ENCODE results near the gene DGKH. TPM values are rescaled to one million over a fixed set of nuclear protein-coding genes. Genes with fewer than 3 reads are reported as not detected.

The DGKH gene
- total RNA-seq, 1 experiment from 2014 or later, result 7.3 TPM

DNA sequence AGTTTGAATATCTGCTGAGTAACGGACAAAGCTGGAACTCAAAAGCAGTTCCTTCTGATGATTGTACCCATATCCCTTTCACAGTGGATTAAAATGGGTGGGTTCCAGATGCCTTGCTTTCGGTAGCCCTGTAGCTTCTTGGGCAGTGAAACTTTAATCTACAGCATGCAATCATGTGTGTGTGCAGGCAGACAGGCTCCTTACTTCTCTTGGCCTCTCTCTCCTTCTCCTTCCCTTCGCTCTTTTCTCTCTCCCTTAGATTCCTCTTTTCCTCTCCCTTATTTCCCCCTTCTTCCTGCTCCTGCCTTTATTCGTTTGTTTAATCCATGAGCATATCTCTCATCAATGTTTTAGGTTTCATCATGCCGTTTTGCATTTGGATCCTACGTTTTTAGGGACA lies 8.1 kb downstream of the DGKH start:
- Histone ChIP-seq H4K20me1 (ENCODE audit: insufficient read depth, low read depth, low read length) (peaks cover 8% of the 10 kb centered on the region), H3K79me2 (ENCODE audit: low read length) (no peaks in the 10 kb centered on the region), H3K36me3 (ENCODE audit: insufficient read depth, low read length) (no peaks in the 10 kb centered on the region), H3K9ac (ENCODE audit: low read length) (no peak overlapping the region), H3K27me3 (ENCODE audit: low read length) (no peaks in the 10 kb centered on the region), H3K4me3 (ENCODE audit: low read length) (no peak overlapping the region), H3K9me2 (replicated peaks; ENCODE audit: insufficient read depth, low read length) (no peaks in the 10 kb centered on the region), H3K4me1 (ENCODE audit: low read length) (peaks cover 4% of the 10 kb centered on the region), H3K4me2 (ENCODE audit: low read depth, low read length, poor library complexity, severe bottlenecking) (no peak overlapping the region), H2AFZ (ENCODE audit: low read length) (no peak overlapping the region), H3K27ac (ENCODE audit: low read length) (no peak overlapping the region), H3K9me3 (ENCODE audit: low read length) (no peaks in the 10 kb centered on the region)
- DNase-seq, result no peak

DNA sequence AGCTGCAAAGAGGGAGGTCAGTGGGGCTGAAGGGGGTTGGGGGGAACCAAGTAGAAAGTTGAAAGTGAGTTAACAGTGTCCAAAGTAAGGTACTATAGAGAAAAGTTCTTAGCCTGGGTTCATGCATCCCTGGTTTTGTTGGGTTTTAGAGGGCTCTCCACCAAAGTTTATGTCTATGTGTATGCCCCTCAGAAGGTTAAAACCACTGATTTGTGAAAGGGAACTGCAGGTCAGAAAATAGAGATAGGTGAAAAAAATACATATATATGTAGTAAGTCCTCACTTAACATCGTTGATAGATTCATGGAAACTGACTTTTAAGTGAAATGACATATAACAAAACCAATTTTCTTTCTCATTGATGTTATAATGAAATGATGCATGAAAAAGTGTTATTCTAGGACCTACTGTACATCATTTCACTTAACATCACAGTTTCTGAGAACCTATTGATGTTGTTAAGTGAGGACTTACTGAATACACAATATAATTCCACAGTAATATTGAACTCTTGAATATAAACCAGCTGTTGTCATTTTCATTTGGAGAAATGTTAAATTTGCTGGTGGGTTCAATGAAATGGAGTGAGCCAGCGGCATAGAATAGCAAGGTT lies 9.6 kb downstream of the DGKH start:
- no peaks in the 10 kb centered on the region for H3K9me2 ChIP-seq (replicated peaks; ENCODE audit: insufficient read depth, low read length)
- no peaks in the 10 kb centered on the region for H3K27me3 ChIP-seq (ENCODE audit: low read length)
- no peak overlapping the region for H3K4me2 ChIP-seq (ENCODE audit: low read depth, low read length, poor library complexity, severe bottlenecking)
- H3K79me2 ChIP-seq (ENCODE audit: low read length), result no peaks in the 10 kb centered on the region
- H3K4me1 ChIP-seq (ENCODE audit: low read length), result peaks cover 5% of the 10 kb centered on the region
- no peaks in the 10 kb centered on the region for H3K36me3 ChIP-seq (ENCODE audit: insufficient read depth, low read length)
- H3K4me3 ChIP-seq (ENCODE audit: low read length), result no peak overlapping the region
- H3K9ac ChIP-seq (ENCODE audit: low read length), result no peak overlapping the region
- H4K20me1 ChIP-seq (ENCODE audit: insufficient read depth, low read depth, low read length), result peaks cover 8% of the 10 kb centered on the region
- DNase-seq, result no peak
- H2AFZ ChIP-seq (ENCODE audit: low read length), result no peak overlapping the region
- H3K27ac ChIP-seq (ENCODE audit: low read length), result no peak overlapping the region
- H3K9me3 ChIP-seq (ENCODE audit: low read length), result no peaks in the 10 kb centered on the region

DNA sequence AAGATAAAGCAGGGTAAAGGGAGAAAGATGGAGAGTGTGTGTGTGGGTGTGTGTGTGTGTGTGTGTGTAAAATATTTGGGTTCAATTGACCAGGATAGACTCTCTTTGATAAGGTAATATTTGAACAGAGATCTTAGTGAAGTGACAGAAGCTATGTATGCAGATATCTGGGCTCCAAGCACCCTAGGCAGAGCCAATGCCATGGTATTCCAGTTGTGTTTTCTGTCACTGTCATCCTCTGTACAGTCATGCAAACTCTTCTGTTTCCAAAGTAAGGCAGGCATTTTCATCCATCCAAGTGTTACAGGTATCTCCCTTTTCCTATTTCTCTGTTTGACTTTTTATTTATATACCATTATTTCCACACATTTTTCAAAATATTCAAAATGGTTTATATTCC lies 13.5 kb downstream of the DGKH start:
- Histone ChIP-seq H3K9me3 (ENCODE audit: low read length) (no peaks in the 10 kb centered on the region), H3K4me3 (ENCODE audit: low read length) (no peak overlapping the region), H4K20me1 (ENCODE audit: insufficient read depth, low read depth, low read length) (no peaks in the 10 kb centered on the region; the same call in none of the 2 replicates), H3K79me2 (ENCODE audit: low read length) (no peaks in the 10 kb centered on the region), H3K27ac (ENCODE audit: low read length) (no peak overlapping the region), H2AFZ (ENCODE audit: low read length) (no peak overlapping the region), H3K36me3 (ENCODE audit: insufficient read depth, low read length) (no peaks in the 10 kb centered on the region), H3K4me1 (ENCODE audit: low read length) (peaks cover 5% of the 10 kb centered on the region), H3K9ac (ENCODE audit: low read length) (no peak overlapping the region), H3K27me3 (ENCODE audit: low read length) (no peaks in the 10 kb centered on the region), H3K4me2 (ENCODE audit: low read depth, low read length, poor library complexity, severe bottlenecking) (no peak overlapping the region), H3K9me2 (replicated peaks; ENCODE audit: insufficient read depth, low read length) (no peaks in the 10 kb centered on the region)
- no peak for DNase-seq

DNA sequence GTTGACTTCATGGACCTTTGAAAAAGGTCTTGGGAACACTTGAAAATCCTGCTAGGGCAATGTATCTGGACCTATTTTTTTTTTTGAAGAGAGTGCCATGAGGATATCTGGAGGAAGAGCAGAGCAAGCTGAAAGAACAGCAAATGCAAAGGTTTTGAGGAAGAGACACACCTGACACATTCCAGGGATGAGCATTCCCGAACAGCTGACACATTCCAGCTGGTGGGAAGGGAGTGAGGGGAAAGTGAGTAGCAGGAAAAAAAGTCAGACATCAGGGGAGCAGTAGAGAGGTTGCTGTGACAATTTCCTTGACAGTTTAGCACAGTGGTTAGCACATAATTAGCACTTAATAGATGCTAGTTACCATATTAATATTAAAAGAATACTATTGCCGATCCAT lies 14.7 kb downstream of the DGKH start:
- no peak overlapping the region for H3K4me2 ChIP-seq (ENCODE audit: low read depth, low read length, poor library complexity, severe bottlenecking)

DNA sequence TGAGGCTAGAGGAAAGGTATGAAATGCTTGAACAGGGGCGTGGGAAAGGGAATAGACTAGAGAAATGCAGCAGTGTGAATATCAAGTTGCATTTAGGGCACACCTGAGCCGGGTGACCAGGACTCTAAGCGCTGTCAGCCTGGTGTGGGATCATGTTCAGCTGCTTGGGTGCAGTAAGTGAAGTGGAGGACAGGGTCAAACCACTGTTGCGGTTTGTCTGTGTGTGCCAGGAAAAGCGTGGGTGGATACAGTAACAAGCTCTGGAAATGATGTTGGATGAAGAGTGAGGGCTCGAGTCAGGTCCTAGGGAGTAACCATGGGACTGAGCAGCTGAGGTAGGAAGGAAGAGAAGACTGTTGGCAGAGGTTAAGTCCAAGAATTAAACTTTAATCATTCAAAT lies 15.8 kb downstream of the DGKH start:
- Histone ChIP-seq H3K4me1 (ENCODE audit: low read length) (peaks cover 5% of the 10 kb centered on the region), H3K9me2 (replicated peaks; ENCODE audit: insufficient read depth, low read length) (no peaks in the 10 kb centered on the region), H3K27me3 (ENCODE audit: low read length) (no peaks in the 10 kb centered on the region), H3K9me3 (ENCODE audit: low read length) (no peaks in the 10 kb centered on the region), H2AFZ (ENCODE audit: low read length) (no peak overlapping the region), H3K36me3 (ENCODE audit: insufficient read depth, low read length) (no peaks in the 10 kb centered on the region), H3K27ac (ENCODE audit: low read length) (no peak overlapping the region), H3K4me3 (ENCODE audit: low read length) (no peak overlapping the region), H4K20me1 (ENCODE audit: insufficient read depth, low read depth, low read length) (no peaks in the 10 kb centered on the region; the same call in 1 of the 2 replicates), H3K4me2 (ENCODE audit: low read depth, low read length, poor library complexity, severe bottlenecking) (no peak overlapping the region), H3K79me2 (ENCODE audit: low read length) (no peaks in the 10 kb centered on the region), H3K9ac (ENCODE audit: low read length) (no peak overlapping the region)
- DNase-seq, result no peak

More for the DNA sequence above, 14.7 kb downstream of the DGKH start:
- no peaks in the 10 kb centered on the region for H3K79me2 ChIP-seq (ENCODE audit: low read length)
- H4K20me1 ChIP-seq (ENCODE audit: insufficient read depth, low read depth, low read length), result no peaks in the 10 kb centered on the region; the same call in 1 of the 2 replicates
- H3K36me3 ChIP-seq (ENCODE audit: insufficient read depth, low read length), result no peaks in the 10 kb centered on the region
- no peaks in the 10 kb centered on the region for H3K27me3 ChIP-seq (ENCODE audit: low read length)
- H3K4me1 ChIP-seq (ENCODE audit: low read length), result peaks cover 5% of the 10 kb centered on the region
- H3K9me2 ChIP-seq (replicated peaks; ENCODE audit: insufficient read depth, low read length), result no peaks in the 10 kb centered on the region
- no peak overlapping the region for H2AFZ ChIP-seq (ENCODE audit: low read length)
- no peak overlapping the region for H3K9ac ChIP-seq (ENCODE audit: low read length)
- H3K4me3 ChIP-seq (ENCODE audit: low read length), result no peak overlapping the region
- no peak for DNase-seq
- H3K27ac ChIP-seq (ENCODE audit: low read length), result no peak overlapping the region
- H3K9me3 ChIP-seq (ENCODE audit: low read length), result no peaks in the 10 kb centered on the region

DNA sequence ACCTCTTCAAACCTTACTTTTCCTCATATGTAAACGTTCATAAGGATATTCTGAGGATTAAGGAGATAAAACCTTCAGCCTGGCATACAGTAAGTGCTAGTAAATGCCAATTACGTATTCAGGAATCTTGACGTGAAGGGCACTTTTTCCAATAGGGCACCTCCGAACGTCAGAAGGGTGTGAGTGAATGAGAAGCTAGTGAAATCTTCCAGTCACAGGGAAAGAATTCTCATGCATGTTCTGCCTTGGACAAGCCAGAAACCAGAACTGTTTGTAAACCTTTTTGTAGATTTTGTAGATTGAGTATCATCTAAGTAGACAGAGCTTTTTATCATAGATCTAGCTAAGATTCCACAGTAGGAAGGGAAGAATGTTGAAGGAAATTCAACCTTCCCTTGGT lies 16.5 kb downstream of the DGKH start:
- Histone ChIP-seq H3K9me3 (ENCODE audit: low read length) (no peaks in the 10 kb centered on the region), H3K79me2 (ENCODE audit: low read length) (no peaks in the 10 kb centered on the region), H4K20me1 (ENCODE audit: insufficient read depth, low read depth, low read length) (no peaks in the 10 kb centered on the region; the same call in 1 of the 2 replicates), H3K36me3 (ENCODE audit: insufficient read depth, low read length) (no peaks in the 10 kb centered on the region), H3K4me3 (ENCODE audit: low read length) (no peak overlapping the region), H3K9me2 (replicated peaks; ENCODE audit: insufficient read depth, low read length) (no peaks in the 10 kb centered on the region), H3K9ac (ENCODE audit: low read length) (no peak overlapping the region), H2AFZ (ENCODE audit: low read length) (no peak overlapping the region), H3K27me3 (ENCODE audit: low read length) (no peaks in the 10 kb centered on the region), H3K4me1 (ENCODE audit: low read length) (peaks cover 5% of the 10 kb centered on the region), H3K4me2 (ENCODE audit: low read depth, low read length, poor library complexity, severe bottlenecking) (no peak overlapping the region), H3K27ac (ENCODE audit: low read length) (no peak overlapping the region)
- no peak for DNase-seq

DNA sequence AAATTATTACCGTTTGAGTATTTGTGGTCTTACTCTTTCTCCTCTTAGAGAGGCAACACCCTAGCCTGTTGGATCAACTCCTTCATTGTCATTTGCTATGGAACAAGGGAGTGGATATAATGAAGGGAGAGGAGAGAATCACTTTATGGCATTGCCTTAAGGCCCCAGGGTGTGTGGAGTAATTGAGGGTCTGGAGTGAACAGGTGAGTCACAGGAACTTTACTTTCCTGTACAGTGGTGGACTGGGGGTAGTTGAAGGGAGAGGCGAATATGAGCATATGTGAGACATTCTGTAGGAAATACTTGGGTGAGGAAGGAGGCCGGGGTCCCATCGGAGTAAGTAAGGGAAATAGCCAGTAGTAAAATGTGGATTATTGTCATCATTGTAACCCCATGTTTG lies 17.0 kb downstream of the DGKH start:
- Histone ChIP-seq H2AFZ (ENCODE audit: low read length) (no peak overlapping the region), H3K36me3 (ENCODE audit: insufficient read depth, low read length) (no peaks in the 10 kb centered on the region), H3K4me1 (ENCODE audit: low read length) (peaks cover 5% of the 10 kb centered on the region), H4K20me1 (ENCODE audit: insufficient read depth, low read depth, low read length) (no peaks in the 10 kb centered on the region; the same call in 1 of the 2 replicates), H3K4me2 (ENCODE audit: low read depth, low read length, poor library complexity, severe bottlenecking) (no peak overlapping the region), H3K27ac (ENCODE audit: low read length) (no peak overlapping the region), H3K9me3 (ENCODE audit: low read length) (no peaks in the 10 kb centered on the region), H3K79me2 (ENCODE audit: low read length) (no peaks in the 10 kb centered on the region), H3K9ac (ENCODE audit: low read length) (no peak overlapping the region), H3K4me3 (ENCODE audit: low read length) (no peak overlapping the region), H3K27me3 (ENCODE audit: low read length) (no peaks in the 10 kb centered on the region), H3K9me2 (replicated peaks; ENCODE audit: insufficient read depth, low read length) (no peaks in the 10 kb centered on the region)
- DNase-seq, result no peak

DNA sequence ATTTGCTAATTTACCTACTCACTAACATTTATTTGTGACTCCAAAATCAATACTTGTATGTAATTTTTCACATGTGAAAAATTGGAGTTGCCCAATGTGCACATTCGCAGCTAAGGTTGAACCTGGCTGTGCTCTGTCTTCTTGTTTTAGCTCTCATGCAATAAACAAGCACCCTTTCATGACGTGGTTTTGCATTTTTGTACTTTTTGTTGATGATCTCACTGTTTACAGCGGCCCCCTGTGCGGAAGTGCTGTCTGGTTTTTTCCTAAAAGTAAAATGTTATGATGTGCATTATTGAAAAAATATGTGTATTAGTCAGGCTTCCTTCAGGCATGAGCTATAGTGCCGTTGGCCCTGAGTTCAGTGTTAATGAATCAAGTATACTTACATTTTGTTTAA lies 18.1 kb downstream of the DGKH start:
- Histone ChIP-seq H3K9ac (ENCODE audit: low read length) (no peak overlapping the region), H3K4me2 (ENCODE audit: low read depth, low read length, poor library complexity, severe bottlenecking) (no peak overlapping the region)

More for the DNA sequence above, 18.1 kb downstream of the DGKH start:
- Histone ChIP-seq H3K4me1 (ENCODE audit: low read length) (peaks cover under 1% of the 10 kb centered on the region), H3K36me3 (ENCODE audit: insufficient read depth, low read length) (no peaks in the 10 kb centered on the region), H3K4me3 (ENCODE audit: low read length) (no peak overlapping the region), H2AFZ (ENCODE audit: low read length) (no peak overlapping the region), H4K20me1 (ENCODE audit: insufficient read depth, low read depth, low read length) (no peaks in the 10 kb centered on the region; the same call in 1 of the 2 replicates), H3K27ac (ENCODE audit: low read length) (no peak overlapping the region), H3K9me2 (replicated peaks; ENCODE audit: insufficient read depth, low read length) (no peaks in the 10 kb centered on the region), H3K27me3 (ENCODE audit: low read length) (no peaks in the 10 kb centered on the region), H3K79me2 (ENCODE audit: low read length) (no peaks in the 10 kb centered on the region), H3K9me3 (ENCODE audit: low read length) (no peaks in the 10 kb centered on the region)
- no peak for DNase-seq
